GM19397 (cell line): ENCODE results near the gene CD163L1.
"Not testable (repeated sequence)": the region's sequence is repeated elsewhere in the genome, so short reads cannot be mapped to it uniquely, and the experiment has no call there.

Experiments
- ATAC-seq: cut with Tn5 transposase; IDR thresholded peaks from one replicate; pipeline ENCODE4 v1.9.1; 2021; ENCODE audit warnings: mild to moderate bottlenecking, moderate library complexity; ENCODE audit not compliant: unreplicated experiment

CD163L1 gene

DNA sequence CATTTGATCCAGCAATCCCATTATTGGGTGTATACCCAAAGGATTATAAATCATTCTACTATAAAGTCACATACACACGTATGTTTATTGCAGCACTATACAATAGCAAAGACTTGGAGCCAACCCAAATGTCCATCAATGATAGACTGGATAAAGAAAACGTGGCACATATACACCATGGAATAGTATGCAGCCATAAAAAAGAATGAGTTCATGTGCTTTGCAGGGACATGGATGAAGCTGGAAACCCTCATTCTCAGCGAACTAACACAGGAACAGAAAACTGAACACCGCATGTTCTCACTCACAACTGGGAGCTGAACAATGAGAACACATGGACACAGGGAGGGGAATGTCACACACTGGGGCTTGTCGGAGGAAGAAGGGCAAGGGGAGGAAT is 106.2 kb downstream of the CD163L1 start:
- not testable (repeated sequence) for ATAC-seq

DNA sequence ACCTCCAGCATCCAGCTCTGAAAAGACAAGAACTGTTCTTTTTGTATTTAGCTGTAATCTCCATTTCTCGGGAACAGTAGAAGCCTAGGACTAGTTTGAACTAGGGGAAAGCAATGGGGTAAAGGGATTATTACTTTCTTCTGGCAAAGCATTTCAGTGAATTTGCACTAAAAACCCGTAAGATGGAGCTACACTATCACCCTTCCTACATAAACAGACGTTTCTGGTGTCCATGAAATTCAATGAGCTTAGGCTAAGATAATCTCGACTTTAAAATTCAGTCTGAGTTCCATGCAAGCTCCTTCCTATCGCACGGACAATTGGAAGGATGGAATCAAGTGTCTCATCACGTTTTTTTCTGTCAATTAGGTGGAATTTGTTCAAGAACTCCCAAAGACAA is 116.0 kb downstream of the CD163L1 start:
- ATAC-seq = no peak

DNA sequence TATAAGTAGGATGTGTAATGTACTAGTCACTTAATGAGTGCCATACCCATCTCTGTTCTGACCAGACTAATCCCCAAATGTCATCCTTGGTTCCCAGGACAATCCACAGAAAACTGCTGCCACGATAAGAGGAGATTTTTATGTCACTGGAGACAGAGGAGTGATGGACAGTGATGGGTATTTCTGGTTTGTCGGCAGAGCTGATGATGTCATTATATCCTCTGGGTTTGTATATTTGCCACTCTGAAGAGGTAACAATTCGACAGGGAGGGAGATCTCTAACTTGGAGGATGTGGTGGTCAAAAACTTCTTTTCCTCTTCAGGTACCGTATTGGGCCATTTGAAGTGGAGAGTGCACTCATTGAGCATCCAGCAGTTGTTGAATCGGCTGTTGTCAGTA is 119.8 kb downstream of the CD163L1 start:
- ATAC-seq = no peak

DNA sequence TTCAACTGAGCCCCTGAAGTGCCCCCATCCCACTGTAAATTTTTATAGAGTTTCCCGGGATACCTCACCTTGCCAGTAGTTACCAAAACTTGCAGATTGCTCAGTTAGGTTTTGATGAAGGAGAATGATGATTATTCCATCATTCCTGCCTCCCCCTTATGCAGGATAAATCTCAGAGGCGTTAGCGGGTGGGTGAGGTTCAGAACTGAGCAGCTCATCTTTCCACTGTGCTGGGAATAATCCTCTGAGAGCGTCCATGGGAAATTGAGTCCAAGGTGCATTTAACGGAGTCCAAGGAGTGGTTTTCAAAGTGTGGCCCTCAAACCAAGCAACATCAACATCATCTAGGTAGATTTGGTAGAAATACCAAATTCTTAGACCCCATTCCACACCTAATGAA is 121.4 kb downstream of the CD163L1 start:
- no peak for ATAC-seq

DNA sequence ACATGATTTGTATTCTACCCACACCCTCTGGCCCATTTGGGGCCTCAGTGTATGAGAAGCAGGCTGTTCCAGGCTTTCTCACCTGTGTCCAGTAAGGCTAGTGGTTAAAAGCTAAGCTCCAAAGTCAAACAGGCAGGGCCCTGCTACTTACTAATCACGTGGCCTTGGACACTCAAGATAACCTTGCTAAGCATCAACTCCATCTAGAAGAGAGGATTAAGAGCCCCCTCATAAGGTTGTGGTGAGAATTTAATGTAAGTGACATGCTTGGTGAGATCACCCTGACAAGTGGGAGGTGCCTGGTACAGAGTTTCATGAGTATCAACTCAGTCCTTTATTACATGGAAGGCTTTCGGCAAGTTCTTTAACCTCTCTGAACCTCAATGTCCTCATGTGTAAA is 122.3 kb downstream of the CD163L1 start:
- no peak for ATAC-seq

DNA sequence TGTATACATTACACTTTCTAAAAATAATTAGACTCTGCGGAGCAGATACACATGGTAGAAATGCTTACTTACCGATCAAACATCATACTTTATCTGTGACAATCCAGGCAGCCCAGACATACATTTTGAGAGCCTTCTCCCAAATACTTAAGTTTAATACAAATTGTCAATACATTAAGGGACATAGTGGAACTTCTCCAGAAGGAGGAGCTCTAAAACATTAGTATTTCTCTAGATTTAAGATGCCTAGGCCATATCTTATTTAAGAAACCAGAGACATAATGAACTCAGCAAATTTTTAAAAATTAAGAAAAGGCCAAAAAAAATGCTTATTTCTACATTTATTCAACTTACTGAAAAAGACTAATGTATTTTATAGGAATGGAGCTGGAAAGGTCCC is 124.0 kb downstream of the CD163L1 start:
- no peak for ATAC-seq

DNA sequence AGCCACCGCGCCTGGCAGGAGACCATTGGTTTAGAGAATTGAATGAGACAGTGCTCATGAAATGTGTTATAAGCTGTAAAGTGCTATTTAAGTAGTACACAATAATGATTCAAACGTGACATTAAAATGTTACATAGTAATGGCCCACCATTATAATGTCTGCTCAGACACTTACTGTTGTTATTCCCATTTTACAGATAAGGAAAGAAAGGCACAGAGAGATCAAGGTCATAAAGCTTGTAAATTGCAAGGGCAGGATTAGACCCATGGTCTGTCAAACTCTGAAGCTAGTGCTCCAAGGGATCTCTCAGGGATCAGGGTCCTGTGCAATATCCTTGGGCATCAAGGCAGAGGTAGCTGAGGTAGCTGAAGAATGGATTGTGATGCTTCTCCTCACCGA is 133.9 kb downstream of the CD163L1 start:
- no peak for ATAC-seq
